Kidney (tissue), 14 donors: Measurements from ENCODE around the gene ZNF865. TPM values are rescaled to one million over a fixed set of nuclear protein-coding genes. Genes with fewer than 3 reads are reported as not detected.

Experiments
- DNase-seq, 5 donors: peaks; one replicate each; pipeline ENCODE4 v3.0.0-alpha.2; 2013 to 2020
- FAIRE-seq: peaks from 2 replicates; lab custom pipeline; 2012; peaks lifted over from hg19 to GRCh38; lab: Jason Lieb, UNC
- H3K27ac ChIP-seq, 2 donors: one replicate each; pipeline ENCODE4 v1.7.0; 2013; ENCODE audit warnings: low read depth in 2 of 2, low read length in 2 of 2, inconsistent platforms in 1 of 2
- H3K27me3 ChIP-seq: one replicate; pipeline ENCODE4 v1.7.1; 2013; ENCODE audit warnings: low read length, inconsistent platforms; ENCODE audit not compliant: control insufficient read depth, insufficient read depth
- H3K36me3 ChIP-seq, 3 donors: one replicate each; pipeline versions ENCODE4 v1.7.0 to v1.7.1; 2013; ENCODE audit warnings: low read length in 3 of 3, control low read depth in 1 of 3, inconsistent platforms in 1 of 3; ENCODE audit not compliant: insufficient read depth in 3 of 3, control insufficient read depth in 2 of 3
- H3K4me1 ChIP-seq, 3 donors: one replicate each; pipeline versions ENCODE4 v1.7.0 to v1.7.1; 2013; ENCODE audit warnings: low read length in 3 of 3, inconsistent platforms in 1 of 3, low read depth in 1 of 3; ENCODE audit not compliant: control insufficient read depth in 2 of 3, insufficient read depth in 2 of 3
- H3K4me3 ChIP-seq, 3 donors: one replicate each; pipeline versions ENCODE4 v1.7.0 to v1.8.1; 2013; ENCODE audit warnings: low read length in 3 of 3, control low read depth in 1 of 3, inconsistent platforms in 1 of 3
- H3K9ac ChIP-seq, 3 donors: one replicate each; pipeline versions ENCODE4 v1.7.0 to v1.7.1; 2013; ENCODE audit warnings: low read length in 3 of 3, control low read depth in 1 of 3, inconsistent platforms in 1 of 3
- H3K9me3 ChIP-seq, 3 donors: one replicate each; pipeline versions ENCODE4 v1.7.0 to v1.7.1; 2013; ENCODE audit warnings: low read length in 3 of 3, control low read depth in 1 of 3, inconsistent platforms in 1 of 3; ENCODE audit not compliant: control insufficient read depth in 2 of 3, insufficient read depth in 1 of 3
- intact Hi-C: fragments of 100-400 bp; cut with DNase I; formaldehyde crosslinking; loops from one replicate; pipeline ENCODE4 v1.11.1; 2022
- polyA plus RNA-seq: library from polyadenylated mRNA; stranded (reverse); fragments of 350-450 nt; fragmentation: Illumina TruSeq; extraction: RNeasy Lipid Tissue Mini Kit (QIAGEN cat#74804); gene quantifications from one replicate; pipeline ENCODE4 v1.2.3, GENCODE V29; 2014; ENCODE audit warnings: low read depth, low replicate concordance; ENCODE audit not compliant: insufficient read depth
- total RNA-seq: library from RNA; stranded (reverse); fragmentation: NEBNext Ultra II Directional; extraction: Animal tissue kit (Norgen Biotek cat#: 25700); gene quantifications from one replicate; pipeline ENCODE4 v1.2.1, GENCODE V29; 2021
- TF ChIP-seq, protein P1 (sequence below): IDR thresholded peaks from 3 replicates; pipeline ENCODE4 v1.5.1; 2012; ENCODE audit warnings: mild to moderate bottlenecking, moderate library complexity, borderline replicate concordance; ENCODE audit not compliant: insufficient read depth; ENCODE audit errors: extremely low read depth
- donor health status: control.
- donor health status: control.
- donor health status: control.
- donor health status: control.
- donor health status: control.
- donor health status: DM: yes; HTN: yes; CAD: no.
- donor health status: Normal renal cell carcinoma (clear cell type).

Gene ZNF865
- total and polyA plus RNA-seq, 2 donors from 2014 or later = 5.8 to 17.4 TPM

- FAIRE-seq (no peak), DNase-seq (peak in 1 of 5 donors; percentile 61)
- H3K27me3 ChIP-seq = no peaks in the 10 kb centered on the region
- TF ChIP-seq, protein P1, sequence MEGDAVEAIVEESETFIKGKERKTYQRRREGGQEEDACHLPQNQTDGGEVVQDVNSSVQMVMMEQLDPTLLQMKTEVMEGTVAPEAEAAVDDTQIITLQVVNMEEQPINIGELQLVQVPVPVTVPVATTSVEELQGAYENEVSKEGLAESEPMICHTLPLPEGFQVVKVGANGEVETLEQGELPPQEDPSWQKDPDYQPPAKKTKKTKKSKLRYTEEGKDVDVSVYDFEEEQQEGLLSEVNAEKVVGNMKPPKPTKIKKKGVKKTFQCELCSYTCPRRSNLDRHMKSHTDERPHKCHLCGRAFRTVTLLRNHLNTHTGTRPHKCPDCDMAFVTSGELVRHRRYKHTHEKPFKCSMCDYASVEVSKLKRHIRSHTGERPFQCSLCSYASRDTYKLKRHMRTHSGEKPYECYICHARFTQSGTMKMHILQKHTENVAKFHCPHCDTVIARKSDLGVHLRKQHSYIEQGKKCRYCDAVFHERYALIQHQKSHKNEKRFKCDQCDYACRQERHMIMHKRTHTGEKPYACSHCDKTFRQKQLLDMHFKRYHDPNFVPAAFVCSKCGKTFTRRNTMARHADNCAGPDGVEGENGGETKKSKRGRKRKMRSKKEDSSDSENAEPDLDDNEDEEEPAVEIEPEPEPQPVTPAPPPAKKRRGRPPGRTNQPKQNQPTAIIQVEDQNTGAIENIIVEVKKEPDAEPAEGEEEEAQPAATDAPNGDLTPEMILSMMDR = no peak
- H3K36me3 ChIP-seq = peaks cover 8 to 32% (median 20%) of the 10 kb centered on the region in 3 donors
- H3K4me1 ChIP-seq = peaks cover 8 to 29% (median 10%) of the 10 kb centered on the region in 3 donors
- H3K9me3 ChIP-seq = no peaks in the 10 kb centered on the region
- no peak overlapping the region for H3K4me3 ChIP-seq
- H3K9ac ChIP-seq = no peak overlapping the region
- intact Hi-C loops = no loop called here
- H3K27ac ChIP-seq = no peak overlapping the region
These were observed 53.5 kb downstream of the ZNF865 start for GRCh38 chr19:55658846-55659459.

DNA sequence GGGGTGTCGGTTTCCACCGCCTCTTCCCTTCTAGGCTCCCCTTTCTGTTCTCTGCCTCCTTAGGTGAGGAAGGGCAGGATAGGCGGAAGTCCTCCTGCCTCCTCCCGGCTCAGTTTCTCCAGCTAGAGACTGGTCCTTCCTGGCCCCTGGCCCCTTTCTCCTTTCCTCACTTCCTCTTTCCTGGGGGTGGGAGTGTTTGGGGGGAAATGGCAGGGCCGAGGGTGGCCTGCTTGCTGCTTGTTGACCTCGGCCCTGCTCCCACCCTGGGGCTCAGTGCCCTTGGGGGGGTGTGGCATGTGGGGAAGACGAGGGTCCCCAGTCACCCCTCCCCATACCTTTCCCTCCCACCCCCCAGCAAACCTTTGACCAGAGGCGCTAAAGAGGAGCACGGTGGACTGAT is 54.4 kb downstream of the ZNF865 start:
- Histone ChIP-seq H3K27me3 (no peaks in the 10 kb centered on the region), H3K9ac (no peak overlapping the region), H3K27ac (no peak overlapping the region), H3K36me3 (peaks cover 9 to 40% (median 24%) of the 10 kb centered on the region in 3 donors), H3K9me3 (no peaks in the 10 kb centered on the region), H3K4me3 (no peak overlapping the region), H3K4me1 (peaks cover 8 to 29% (median 10%) of the 10 kb centered on the region in 3 donors)
- DNase-seq = peak in 1 of 5 donors; percentile 36
- no peak for FAIRE-seq
- intact Hi-C loops = no loop called here
- TF ChIP-seq, protein P1 = no peak

GRCh38 chr19:55660404-55660803 is 55.0 kb downstream of the ZNF865 start:
- no peaks in the 10 kb centered on the region for H3K27me3 ChIP-seq
- intact Hi-C loops = no loop called here
- H3K36me3 ChIP-seq = peaks cover 9 to 45% (median 24%) of the 10 kb centered on the region in 3 donors
- no peak for FAIRE-seq
- H3K4me1 ChIP-seq = peaks cover 8 to 29% (median 10%) of the 10 kb centered on the region in 3 donors
- H3K9me3 ChIP-seq = no peaks in the 10 kb centered on the region
- H3K9ac ChIP-seq = no peak overlapping the region
- TF ChIP-seq, protein P1 = no peak
- no peak overlapping the region for H3K4me3 ChIP-seq
- peak in 1 of 5 donors; percentile 59 for DNase-seq
- no peak overlapping the region for H3K27ac ChIP-seq
